B cell (primary cell): ENCODE data around the gene HIGD1C. TPM values are rescaled to one million over a fixed set of nuclear protein-coding genes. Genes with fewer than 3 reads are reported as not detected.

ENCODE experiments used
- ATAC-seq: fragments of 200-7000 bp; cut with Tn5 transposase; one replicate; pipeline ENCODE4 v1.10.0; 2021; ENCODE audit warnings: low read depth, mild to moderate bottlenecking, moderate number of reproducible peaks, moderate library complexity
- CTCF ChIA-PET: fragments of 350-600 bp; sonication (Branson Sonifier 250); formaldehyde crosslinking; loops from one replicate; lab custom pipeline; 2021; ENCODE audit warnings: antibody characterized with exemption, inconsistent platforms; lab: Charles Lee
- POLR2A ChIA-PET: fragments of 350-600 bp; sonication (Branson Sonifier 250); formaldehyde crosslinking; loops from one replicate; lab custom pipeline; 2021; ENCODE audit warnings: antibody characterized with exemption; lab: Charles Lee
- DNase-seq: peaks from one replicate; pipeline ENCODE4 v3.0.0; 2013
- H2AFZ ChIP-seq: 2 replicates; pipeline ENCODE4 v1.6.1; 2012; ENCODE audit warnings: mild to moderate bottlenecking, low read depth, low read length; ENCODE audit not compliant: insufficient read depth, poor library complexity, severe bottlenecking
- H3K27ac ChIP-seq, 2 donors: 1 replicate in 1 of 2; 2 replicates in 1 of 2; pipeline ENCODE4 v1.5.1; 2012 to 2013; ENCODE audit warnings: low read length in 2 of 2, mild to moderate bottlenecking in 2 of 2, moderate library complexity in 1 of 2
- H3K27me3 ChIP-seq, 4 experiments: fragments of 200-600 bp in 1 of 4; sonication (generic) in 1 of 4; replicated peaks in 1 of 4; 1 replicate in 2 of 4; 2 replicates in 2 of 4; pipeline versions ENCODE4 v1.6.1 to v1.7.0; 2013 to 2016; ENCODE audit warnings: low read length in 3 of 4, mild to moderate bottlenecking in 2 of 4, mixed read lengths in 1 of 4, moderate library complexity in 1 of 4; ENCODE audit not compliant: insufficient read depth in 4 of 4, control insufficient read depth in 3 of 4; ENCODE audit errors: control extremely low read depth in 1 of 4
- H3K36me3 ChIP-seq, 2 experiments: replicated peaks in 1 of 2; 1 replicate in 1 of 2; 2 replicates in 1 of 2; pipeline versions ENCODE4 v1.6.1 to v1.7.1; 2013; ENCODE audit warnings: low read length in 1 of 2; ENCODE audit not compliant: insufficient read depth in 2 of 2, control insufficient read depth in 1 of 2; ENCODE audit errors: control extremely low read depth in 1 of 2, extremely low read depth in 1 of 2
- H3K4me1 ChIP-seq, 2 donors: fragments of 200-600 bp in 1 of 2; sonication (generic) in 1 of 2; 1 replicate in 1 of 2; 2 replicates in 1 of 2; pipeline versions ENCODE4 v1.5.1 to v1.6.1; 2013 to 2017; ENCODE audit warnings: low read length in 2 of 2; ENCODE audit not compliant: control insufficient read depth in 2 of 2, insufficient read depth in 2 of 2
- H3K4me2 ChIP-seq: replicated peaks from 2 replicates; pipeline ENCODE3; 2012; ENCODE audit warnings: mild to moderate bottlenecking, low read depth, low read length; ENCODE audit not compliant: poor library complexity, severe bottlenecking
- H3K4me3 ChIP-seq, 5 experiments: fragments of 200-600 bp in 1 of 5; sonication (generic) in 1 of 5; 1 replicate in 3 of 5; 2 replicates in 2 of 5; pipeline versions ENCODE4 v1.5.1 to v1.7.0; 2011 to 2016; ENCODE audit warnings: low read length in 4 of 5, mild to moderate bottlenecking in 4 of 5, low read depth in 2 of 5, control low read depth in 1 of 5, moderate library complexity in 1 of 5; ENCODE audit not compliant: insufficient read depth in 1 of 5; ENCODE audit errors: control extremely low read depth in 1 of 5, extremely low read depth in 1 of 5
- H3K79me2 ChIP-seq: fragments of 200-600 bp; sonication (generic); one replicate; pipeline ENCODE4 v1.6.0; 2016; ENCODE audit warnings: low read length; ENCODE audit not compliant: control insufficient read depth, insufficient read depth
- H3K9ac ChIP-seq: fragments of 200-600 bp; sonication (generic); 2 replicates; pipeline ENCODE4 v1.6.1; 2017; ENCODE audit warnings: mild to moderate bottlenecking, low read length, moderate library complexity
- H3K9me3 ChIP-seq, 3 donors: one replicate each; pipeline versions ENCODE4 v1.6.1 to v1.7.1; 2013; ENCODE audit warnings: low read length in 2 of 3; ENCODE audit not compliant: control insufficient read depth in 2 of 3, insufficient read depth in 1 of 3; ENCODE audit errors: control extremely low read depth in 1 of 3
- H4K20me1 ChIP-seq: 2 replicates; pipeline ENCODE4 v1.6.0; 2012; ENCODE audit warnings: mild to moderate bottlenecking, low read length; ENCODE audit not compliant: insufficient read depth, control insufficient read depth, poor library complexity, severe bottlenecking
- H3K27ac Mint-ChIP-seq: one replicate; pipeline ENCODE4 v1.8.0; 2021; ENCODE audit warnings: mixed read lengths
- H3K27me3 Mint-ChIP-seq: one replicate; pipeline ENCODE4 v1.8.0; 2021; ENCODE audit warnings: mixed read lengths
- H3K4me1 Mint-ChIP-seq: one replicate; pipeline ENCODE4 v1.8.0; 2021; ENCODE audit warnings: mixed read lengths
- H3K4me3 Mint-ChIP-seq: one replicate; pipeline ENCODE4 v1.8.0; 2021; ENCODE audit warnings: mixed read lengths
- H3K9me3 Mint-ChIP-seq: one replicate; pipeline ENCODE4 v1.8.0; 2022; ENCODE audit warnings: mixed read lengths; ENCODE audit not compliant: insufficient read depth
- EZH2 ChIP-seq: IDR thresholded peaks from 2 replicates; pipeline ENCODE4 v1.6.1; 2012; ENCODE audit warnings: borderline replicate concordance, low read depth, mild to moderate bottlenecking, moderate library complexity, low read length; ENCODE audit not compliant: insufficient read depth, poor library complexity, severe bottlenecking
- WGBS: methylation state at CpG from one replicate; pipeline ENCODE4 v1.1.5; 2013; ENCODE audit warnings: missing lambda C conversion rate; ENCODE audit not compliant: insufficient coverage; 5-methylcytosine and 5-hydroxymethylcytosine counted together
- intact Hi-C: fragments of 100-400 bp; cut with micrococcal nuclease; formaldehyde crosslinking; loops from one replicate; pipeline ENCODE4 v1.10.0; 2022
- polyA plus RNA-seq: library from polyadenylated mRNA; depleted of rRNA; stranded (reverse); fragments of >200 nt; gene quantifications from 2 replicates; pipeline ENCODE4 v1.2.3, GENCODE V29; 2012
- total RNA-seq, 2 donors: library from RNA; stranded (reverse); fragments of 120-200 nt in 1 of 2; gene quantifications; 1 replicate in 1 of 2; 2 replicates in 1 of 2; pipeline versions ENCODE4 v1.2.3 to v1.2.4, GENCODE V29; 2013 to 2022
- TF ChIP-seq, protein P1 (sequence below): fragments of 200-600 bp; IDR thresholded peaks from one replicate; pipeline ENCODE4 v1.8.0; 2022; ENCODE audit warnings: antibody characterized with exemption, mild to moderate bottlenecking

Gene HIGD1C
- total and polyA plus RNA-seq, 2 donors (not counting 1 experiment from before 2014, with no cell fraction given), result not detected

GRCh38 chr12:50925342-50925651 lies 27.0 kb upstream of the HIGD1C start:
- ChIA-PET POLR2A (interaction anchor here (0.6 to 0.9 kb wide), 4 partner anchors 32 to 444 kb away, joined by 3 to 5 read pairs (median 4); no protein-coding TSS in a partner anchor), CTCF (interaction anchor here (1.1 to 10.0 kb wide), 7 partner anchors 12 to 420 kb away, joined by 3 to 94 read pairs (median 5); partner anchors contain the start of genes ATF1 and DIP2B)
- peak overlapping the region; percentile 96 for H3K4me3 Mint-ChIP-seq
- Histone ChIP-seq H3K9me3 (no peaks in the 10 kb centered on the region), H3K27me3 (no peaks in the 10 kb centered on the region), H2AFZ (peak overlapping the region; percentile 43), H3K9ac (peak overlapping the region; percentile 92), H3K27ac (peak overlapping the region; percentile 66 to 91), H3K4me1 (peaks cover 44 to 47% of the 10 kb centered on the region in 2 donors), H3K79me2 (peaks cover 58% of the 10 kb centered on the region), H3K4me3 (peak overlapping the region; percentile 75 to 99 (median 88)), H3K4me2 (peak overlapping the region; percentile 76), H4K20me1 (peaks cover 23% of the 10 kb centered on the region), H3K36me3 (peaks cover 0 to 18% of the 10 kb centered on the region in 2 experiments)
- DNase-seq, result peak; percentile 50
- 0% methylated on average over 6 of the region's 7 CpGs for WGBS
- intact Hi-C loops, result loop anchor here (2.0 to 10.0 kb wide), 4 partner anchors 32 to 520 kb away; partner anchors contain the start of genes DIP2B and LARP4
- H3K27me3 Mint-ChIP-seq, result no peaks in the 10 kb centered on the region
- no peaks in the 10 kb centered on the region for H3K9me3 Mint-ChIP-seq
- TF ChIP-seq, protein P1, sequence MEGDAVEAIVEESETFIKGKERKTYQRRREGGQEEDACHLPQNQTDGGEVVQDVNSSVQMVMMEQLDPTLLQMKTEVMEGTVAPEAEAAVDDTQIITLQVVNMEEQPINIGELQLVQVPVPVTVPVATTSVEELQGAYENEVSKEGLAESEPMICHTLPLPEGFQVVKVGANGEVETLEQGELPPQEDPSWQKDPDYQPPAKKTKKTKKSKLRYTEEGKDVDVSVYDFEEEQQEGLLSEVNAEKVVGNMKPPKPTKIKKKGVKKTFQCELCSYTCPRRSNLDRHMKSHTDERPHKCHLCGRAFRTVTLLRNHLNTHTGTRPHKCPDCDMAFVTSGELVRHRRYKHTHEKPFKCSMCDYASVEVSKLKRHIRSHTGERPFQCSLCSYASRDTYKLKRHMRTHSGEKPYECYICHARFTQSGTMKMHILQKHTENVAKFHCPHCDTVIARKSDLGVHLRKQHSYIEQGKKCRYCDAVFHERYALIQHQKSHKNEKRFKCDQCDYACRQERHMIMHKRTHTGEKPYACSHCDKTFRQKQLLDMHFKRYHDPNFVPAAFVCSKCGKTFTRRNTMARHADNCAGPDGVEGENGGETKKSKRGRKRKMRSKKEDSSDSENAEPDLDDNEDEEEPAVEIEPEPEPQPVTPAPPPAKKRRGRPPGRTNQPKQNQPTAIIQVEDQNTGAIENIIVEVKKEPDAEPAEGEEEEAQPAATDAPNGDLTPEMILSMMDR, result no peak
- no peak for TF ChIP-seq EZH2
- ATAC-seq, result no peak
- H3K27ac Mint-ChIP-seq, result peak overlapping the region; percentile 98
- peaks cover 63% of the 10 kb centered on the region for H3K4me1 Mint-ChIP-seq

DNA sequence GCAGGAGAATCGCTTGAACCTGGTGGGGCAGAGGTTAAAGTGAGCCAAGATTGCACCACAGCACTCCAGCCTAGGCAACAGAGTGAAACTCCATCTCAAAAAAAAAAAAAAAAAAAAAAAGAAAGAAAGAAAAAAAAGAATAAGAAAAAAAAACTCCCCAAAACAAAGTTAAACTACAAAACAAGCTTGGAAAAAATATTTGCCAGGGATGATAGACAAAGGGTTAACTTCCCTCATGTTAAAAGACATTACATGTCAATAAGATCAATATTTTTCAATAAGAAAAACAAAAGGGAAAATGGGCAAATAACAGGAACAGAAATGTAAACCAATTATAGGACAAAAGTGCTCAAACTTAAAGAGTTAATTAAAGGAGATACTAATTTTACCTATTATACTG lies 26.4 kb upstream of the HIGD1C start:
- WGBS, result no CpG with 5 or more reads among the region's 1 CpG
- Histone ChIP-seq H3K4me1 (peaks cover 39 to 47% of the 10 kb centered on the region in 2 donors), H3K9ac (peak overlapping the region; percentile 92), H3K79me2 (peaks cover 64% of the 10 kb centered on the region), H2AFZ (no peak overlapping the region), H3K27ac (peak overlapping the region; percentile 66 to 91), H3K4me2 (peak overlapping the region; percentile 76), H3K27me3 (no peaks in the 10 kb centered on the region), H3K36me3 (peaks cover 3 to 25% of the 10 kb centered on the region in 2 experiments), H3K4me3 (peak overlapping the region; percentile 75 to 99 (median 88)), H4K20me1 (peaks cover 29% of the 10 kb centered on the region), H3K9me3 (no peaks in the 10 kb centered on the region)
- TF ChIP-seq EZH2, result no peak
- TF ChIP-seq, protein P1, result no peak
- POLR2A ChIA-PET, result no interaction called here
- intact Hi-C loops, result loop anchor here (2.0 to 10.0 kb wide), 4 partner anchors 33 to 521 kb away; partner anchors contain the start of genes DIP2B and LARP4
- H3K27ac Mint-ChIP-seq, result peak overlapping the region; percentile 79
- H3K4me3 Mint-ChIP-seq, result peak overlapping the region; percentile 96
- H3K27me3 Mint-ChIP-seq, result no peaks in the 10 kb centered on the region
- DNase-seq, result no peak
- H3K4me1 Mint-ChIP-seq, result peaks cover 63% of the 10 kb centered on the region
- no peaks in the 10 kb centered on the region for H3K9me3 Mint-ChIP-seq
- CTCF ChIA-PET, result interaction anchor here (1.3 to 10.0 kb wide), 3 partner anchors 59 to 161 kb away, joined by 3 to 94 read pairs (median 25); no protein-coding TSS in a partner anchor
- ATAC-seq, result no peak
